CD8-positive, alpha-beta memory T cell (primary cell): ENCODE results near the gene RBPJ. TPM values are rescaled to one million over a fixed set of nuclear protein-coding genes. Genes with fewer than 3 reads are reported as not detected.

Experiments
- CTCF ChIA-PET: fragments of 350-600 bp; sonication (Branson Sonifier 250); formaldehyde crosslinking; loops from one replicate; lab custom pipeline; 2021; ENCODE audit warnings: antibody characterized with exemption; lab: Charles Lee
- POLR2A ChIA-PET: fragments of 350-600 bp; sonication (Branson Sonifier 250); formaldehyde crosslinking; loops from one replicate; lab custom pipeline; 2021; ENCODE audit warnings: antibody characterized with exemption; lab: Charles Lee
- DNase-seq, 5 donors: peaks; one replicate each; pipeline versions ENCODE4 v3.0.0 to v3.0.0-alpha.2; 2020 to 2022; ENCODE audit warnings: mixed read lengths in 1 of 5
- H3K27ac ChIP-seq: one replicate; pipeline ENCODE4 v1.7.0; 2013; ENCODE audit warnings: low read depth, mild to moderate bottlenecking, low read length, moderate library complexity
- H3K27me3 ChIP-seq: 2 replicates; pipeline ENCODE4 v1.7.0; 2013; ENCODE audit warnings: low read length, mild to moderate bottlenecking; ENCODE audit not compliant: insufficient read depth, poor library complexity, severe bottlenecking
- H3K36me3 ChIP-seq: 2 replicates; pipeline ENCODE4 v1.7.0; 2013; ENCODE audit warnings: mild to moderate bottlenecking, low read length, moderate library complexity; ENCODE audit not compliant: insufficient read depth
- H3K4me1 ChIP-seq: 2 replicates; pipeline ENCODE4 v1.7.0; 2013; ENCODE audit warnings: mild to moderate bottlenecking, low read length, moderate library complexity; ENCODE audit not compliant: insufficient read depth
- H3K4me3 ChIP-seq: 2 replicates; pipeline ENCODE4 v1.7.0; 2013; ENCODE audit warnings: mild to moderate bottlenecking, low read length
- H3K9me3 ChIP-seq: 2 replicates; pipeline ENCODE4 v1.7.0; 2013; ENCODE audit warnings: mild to moderate bottlenecking, low read length
- H3K27ac Mint-ChIP-seq, 8 donors: one replicate each; pipeline ENCODE4 v1.8.0; 2020 to 2021; ENCODE audit warnings: mixed read lengths in 8 of 8, mild to moderate bottlenecking in 6 of 8, inconsistent platforms in 3 of 8, moderate library complexity in 3 of 8
- H3K27me3 Mint-ChIP-seq, 2 donors: one replicate each; pipeline ENCODE4 v1.8.0; 2020 to 2021; ENCODE audit warnings: mixed read lengths in 2 of 2, mild to moderate bottlenecking in 1 of 2, moderate library complexity in 1 of 2
- H3K36me3 Mint-ChIP-seq, 3 donors: one replicate each; pipeline ENCODE4 v1.8.0; 2020 to 2021; ENCODE audit warnings: mixed read lengths in 3 of 3, inconsistent platforms in 1 of 3, mild to moderate bottlenecking in 1 of 3
- H3K4me1 Mint-ChIP-seq, 3 donors: one replicate each; pipeline ENCODE4 v1.8.0; 2020 to 2021; ENCODE audit warnings: mixed read lengths in 3 of 3, inconsistent platforms in 1 of 3, mild to moderate bottlenecking in 1 of 3
- H3K4me3 Mint-ChIP-seq, 7 donors: one replicate each; pipeline ENCODE4 v1.8.0; 2020 to 2021; ENCODE audit warnings: mixed read lengths in 7 of 7, mild to moderate bottlenecking in 6 of 7, moderate library complexity in 4 of 7, inconsistent platforms in 2 of 7
- H3K9me3 Mint-ChIP-seq, 5 donors: one replicate each; pipeline ENCODE4 v1.8.0; 2020 to 2022; ENCODE audit warnings: mixed read lengths in 5 of 5, mild to moderate bottlenecking in 3 of 5, moderate library complexity in 2 of 5, inconsistent platforms in 1 of 5
- polyA plus RNA-seq: library from polyadenylated mRNA; unstranded; fragments of 300-500 nt; fragmentation: Illumina TruSeq; gene quantifications from one replicate; pipeline ENCODE4 v1.2.3, GENCODE V29; 2021
- total RNA-seq, 2 experiments: library from RNA; stranded (reverse); gene quantifications; one replicate each; pipeline ENCODE4 v1.2.3, GENCODE V29; 2021

The RBPJ gene
- total and polyA plus RNA-seq, 3 experiments from 2014 or later, result 94.0 to 201 (median 199) TPM

DNA sequence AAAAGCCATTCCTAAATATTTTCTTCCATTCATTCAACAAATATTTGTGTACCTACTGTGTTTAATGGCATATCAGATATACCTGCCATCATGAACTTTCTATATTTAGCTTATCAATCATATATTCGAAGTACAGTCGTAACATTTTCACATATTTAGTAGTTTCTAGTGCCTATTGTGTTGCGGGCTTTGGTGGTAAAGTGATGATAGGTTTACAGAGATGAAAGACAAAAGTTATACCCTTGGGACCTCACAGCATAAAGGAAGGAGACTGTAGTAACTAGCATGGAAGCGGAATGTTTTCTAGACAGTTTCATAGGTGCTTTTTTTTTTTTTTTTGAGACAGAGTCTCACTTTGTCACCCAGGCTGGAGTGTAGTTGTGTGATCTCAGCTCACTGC lies 39.5 kb downstream of the RBPJ start:
- Histone ChIP-seq H3K4me1 (peaks cover 30% of the 10 kb centered on the region), H3K27me3 (no peaks in the 10 kb centered on the region), H3K27ac (no peak overlapping the region), H3K36me3 (no peaks in the 10 kb centered on the region), H3K4me3 (no peak overlapping the region), H3K9me3 (no peaks in the 10 kb centered on the region)
- Mint-ChIP-seq H3K27ac (peak overlapping the region in 1 of 8 donors; percentile 43), H3K36me3 (peaks cover 0 to 2% (median 2%) of the 10 kb centered on the region in 3 donors), H3K4me1 (peaks cover 29 to 36% (median 36%) of the 10 kb centered on the region in 3 donors), H3K27me3 (no peaks in the 10 kb centered on the region), H3K4me3 (no peak overlapping the region), H3K9me3 (no peaks in the 10 kb centered on the region)
- no peak for DNase-seq
- ChIA-PET POLR2A (no interaction called here), CTCF (no interaction called here)

DNA sequence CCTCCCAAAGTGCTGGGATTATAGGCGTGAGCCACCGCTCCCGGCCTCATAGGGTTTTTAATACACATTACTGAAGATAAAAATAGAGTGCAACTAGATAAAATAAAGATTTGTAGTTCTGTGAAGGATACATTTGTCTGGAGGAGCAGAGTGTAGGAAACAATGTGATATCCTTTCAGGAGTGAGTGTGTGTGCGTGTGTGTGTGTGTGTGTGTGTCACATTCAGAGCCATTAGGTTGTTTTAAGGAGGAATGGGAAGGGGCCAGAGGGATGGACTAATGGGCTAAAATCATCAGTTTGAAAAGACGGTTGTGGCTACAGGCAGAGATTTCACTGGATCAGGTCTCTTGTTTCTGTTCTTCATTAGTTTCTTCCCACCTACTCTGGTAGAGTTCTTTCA lies 40.0 kb downstream of the RBPJ start:
- Mint-ChIP-seq H3K27ac (peak overlapping the region in 3 of 8 donors; percentile 35 to 83 (median 38)), H3K9me3 (no peaks in the 10 kb centered on the region), H3K27me3 (no peaks in the 10 kb centered on the region), H3K36me3 (peaks cover 0 to 2% (median 2%) of the 10 kb centered on the region in 3 donors), H3K4me1 (peaks cover 31 to 39% (median 38%) of the 10 kb centered on the region in 3 donors), H3K4me3 (peak overlapping the region in 3 of 7 donors; percentile 15 to 53 (median 36))
- Histone ChIP-seq H3K4me1 (peaks cover 24% of the 10 kb centered on the region), H3K27ac (no peak overlapping the region), H3K4me3 (no peak overlapping the region), H3K9me3 (no peaks in the 10 kb centered on the region), H3K36me3 (no peaks in the 10 kb centered on the region), H3K27me3 (no peaks in the 10 kb centered on the region)
- DNase-seq, result no peak
- POLR2A ChIA-PET, result no interaction called here
- CTCF ChIA-PET, result no interaction called here

DNA sequence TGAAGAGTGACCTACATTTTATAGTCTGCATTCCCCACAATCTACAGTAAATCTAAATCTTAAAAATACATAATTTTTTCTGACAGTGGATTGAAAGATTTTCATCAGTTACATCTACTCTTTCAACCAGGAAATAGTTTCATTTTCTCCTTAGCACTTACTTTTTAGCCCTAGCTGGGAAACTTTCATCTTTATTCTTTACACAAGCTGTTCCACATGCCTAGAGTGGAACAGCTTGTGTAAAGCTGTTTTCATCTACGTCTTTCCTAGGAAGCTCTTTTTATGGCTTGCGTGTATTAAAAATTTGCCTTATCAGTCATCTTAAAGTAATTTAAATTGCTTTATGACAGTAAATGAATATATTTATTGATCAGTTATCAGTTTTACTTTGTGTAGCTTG lies 40.5 kb downstream of the RBPJ start:
- Mint-ChIP-seq H3K27me3 (no peaks in the 10 kb centered on the region), H3K4me1 (peaks cover 31 to 41% (median 41%) of the 10 kb centered on the region in 3 donors), H3K36me3 (peaks cover 0 to 5% (median 2%) of the 10 kb centered on the region in 3 donors), H3K9me3 (no peaks in the 10 kb centered on the region), H3K27ac (peak overlapping the region in 2 of 8 donors; percentile 17 to 38), H3K4me3 (peak overlapping the region in 3 of 7 donors; percentile 15 to 53 (median 36))
- ChIA-PET CTCF (no interaction called here), POLR2A (no interaction called here)
- Histone ChIP-seq H3K4me1 (peaks cover 20% of the 10 kb centered on the region), H3K4me3 (no peak overlapping the region), H3K27ac (no peak overlapping the region), H3K27me3 (no peaks in the 10 kb centered on the region), H3K36me3 (no peaks in the 10 kb centered on the region), H3K9me3 (no peaks in the 10 kb centered on the region)
- DNase-seq, result no peak

DNA sequence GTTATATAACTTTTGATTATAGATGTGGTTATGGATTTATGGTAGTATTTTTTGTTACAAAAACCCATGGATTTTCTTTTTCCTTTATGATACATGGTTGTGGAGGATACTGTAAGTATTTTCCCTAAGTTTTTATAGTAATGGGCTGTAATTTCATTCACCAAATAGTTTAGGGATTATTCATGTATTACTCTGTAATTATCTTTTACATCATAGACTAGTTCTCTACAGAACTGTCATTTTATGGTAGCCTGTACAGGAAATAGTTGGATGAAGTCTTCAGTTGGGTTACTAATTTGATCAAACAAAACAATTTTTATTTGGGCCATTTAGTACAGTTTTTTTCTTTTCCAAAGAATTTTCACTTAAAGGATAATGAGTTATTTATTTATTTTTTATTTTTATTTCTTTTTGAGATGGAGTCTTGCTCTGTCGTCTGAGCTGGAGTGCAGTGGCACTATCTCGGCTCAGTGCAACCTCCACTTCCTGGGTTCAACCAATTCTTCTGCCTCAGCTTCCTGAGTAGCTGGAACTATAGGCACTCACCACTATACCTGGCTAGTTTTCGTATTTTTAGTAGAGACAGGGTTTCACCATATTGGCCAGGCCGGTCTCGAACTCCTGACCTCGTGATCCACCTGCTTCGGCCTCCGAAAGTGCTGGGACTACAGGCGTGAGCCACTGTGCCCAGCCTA lies 42.1 kb downstream of the RBPJ start:
- no peaks in the 10 kb centered on the region for H3K9me3 Mint-ChIP-seq
- peaks cover 12% of the 10 kb centered on the region for H3K4me1 ChIP-seq
- no peak overlapping the region for H3K4me3 ChIP-seq
- no peaks in the 10 kb centered on the region for H3K27me3 ChIP-seq
- peaks cover 0 to 10% (median 2%) of the 10 kb centered on the region in 3 donors for H3K36me3 Mint-ChIP-seq
- no peak overlapping the region for H3K4me3 Mint-ChIP-seq
- CTCF ChIA-PET, result no interaction called here
- peaks cover 31 to 44% (median 41%) of the 10 kb centered on the region in 3 donors for H3K4me1 Mint-ChIP-seq
- no peak for DNase-seq
- no peaks in the 10 kb centered on the region for H3K27me3 Mint-ChIP-seq
- POLR2A ChIA-PET, result no interaction called here
- H3K9me3 ChIP-seq, result no peaks in the 10 kb centered on the region
- no peak overlapping the region for H3K27ac Mint-ChIP-seq
- no peak overlapping the region for H3K27ac ChIP-seq
- H3K36me3 ChIP-seq, result no peaks in the 10 kb centered on the region

DNA sequence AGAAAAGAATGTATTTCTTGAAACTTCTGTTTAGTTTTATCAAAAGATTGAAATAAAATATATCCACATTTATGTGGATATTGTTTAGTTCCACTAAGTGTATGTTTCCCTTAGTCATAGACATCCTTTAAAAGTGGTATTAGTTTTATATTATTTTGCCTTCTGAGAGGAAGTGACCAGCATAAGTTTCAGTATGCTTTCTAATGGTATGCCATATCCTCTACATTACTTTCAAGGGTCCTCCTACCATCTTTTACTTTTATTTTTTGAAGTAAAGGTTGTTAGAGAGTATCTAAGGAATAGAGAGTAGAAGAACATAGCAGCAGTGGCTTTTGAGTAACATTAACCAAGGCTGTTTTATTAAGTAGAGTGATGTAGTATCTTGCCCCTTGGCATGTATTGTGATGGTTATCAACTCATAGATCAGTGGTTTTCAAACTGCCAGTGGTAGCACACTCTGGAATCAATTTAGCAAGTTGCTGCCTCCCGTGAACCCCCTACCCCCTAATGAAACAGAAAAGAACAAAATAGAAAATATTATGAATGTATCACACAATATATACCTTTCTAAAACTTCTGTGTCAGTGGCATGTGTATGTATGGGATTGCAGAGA lies 44.8 kb downstream of the RBPJ start:
- ChIA-PET POLR2A (no interaction called here), CTCF (no interaction called here)
- no peak overlapping the region for H3K4me3 Mint-ChIP-seq
- Histone ChIP-seq H3K27me3 (no peaks in the 10 kb centered on the region), H3K4me1 (peaks cover 11% of the 10 kb centered on the region), H3K9me3 (no peaks in the 10 kb centered on the region), H3K36me3 (no peaks in the 10 kb centered on the region), H3K27ac (no peak overlapping the region), H3K4me3 (no peak overlapping the region)
- peaks cover 0 to 18% (median 15%) of the 10 kb centered on the region in 3 donors for H3K36me3 Mint-ChIP-seq
- no peak overlapping the region for H3K27ac Mint-ChIP-seq
- H3K9me3 Mint-ChIP-seq, result no peaks in the 10 kb centered on the region
- H3K4me1 Mint-ChIP-seq, result peaks cover 31 to 42% (median 39%) of the 10 kb centered on the region in 3 donors
- no peak for DNase-seq
- no peaks in the 10 kb centered on the region for H3K27me3 Mint-ChIP-seq

DNA sequence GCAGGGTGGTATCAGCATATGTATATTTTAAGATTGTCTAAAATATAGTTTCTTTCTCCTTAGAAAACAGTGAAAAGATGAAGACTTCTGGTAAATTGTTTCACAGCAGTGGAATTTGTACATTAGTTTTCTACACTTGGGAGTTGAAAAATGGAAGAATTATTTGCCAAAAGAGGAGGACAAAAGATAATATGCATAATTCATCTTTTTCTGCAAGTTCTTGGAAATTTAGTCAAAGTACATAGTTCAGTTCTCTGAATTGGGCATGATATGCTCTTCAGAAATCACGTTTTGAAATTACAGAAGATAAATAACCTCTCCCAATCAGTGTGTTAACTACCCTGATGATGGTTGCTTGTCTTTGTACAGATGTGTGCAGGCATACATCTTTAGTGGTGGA lies 47.0 kb downstream of the RBPJ start:
- Histone ChIP-seq H3K4me1 (peaks cover 6% of the 10 kb centered on the region), H3K27me3 (no peaks in the 10 kb centered on the region), H3K4me3 (no peak overlapping the region), H3K36me3 (no peaks in the 10 kb centered on the region), H3K27ac (no peak overlapping the region), H3K9me3 (no peaks in the 10 kb centered on the region)
- H3K27me3 Mint-ChIP-seq, result no peaks in the 10 kb centered on the region
- no peak overlapping the region for H3K27ac Mint-ChIP-seq
- H3K36me3 Mint-ChIP-seq, result peaks cover 0 to 18% (median 15%) of the 10 kb centered on the region in 3 donors
- no peaks in the 10 kb centered on the region for H3K9me3 Mint-ChIP-seq
- no peak for DNase-seq
- H3K4me1 Mint-ChIP-seq, result peaks cover 20 to 31% (median 28%) of the 10 kb centered on the region in 3 donors
- POLR2A ChIA-PET, result no interaction called here
- no peak overlapping the region for H3K4me3 Mint-ChIP-seq
- CTCF ChIA-PET, result no interaction called here

DNA sequence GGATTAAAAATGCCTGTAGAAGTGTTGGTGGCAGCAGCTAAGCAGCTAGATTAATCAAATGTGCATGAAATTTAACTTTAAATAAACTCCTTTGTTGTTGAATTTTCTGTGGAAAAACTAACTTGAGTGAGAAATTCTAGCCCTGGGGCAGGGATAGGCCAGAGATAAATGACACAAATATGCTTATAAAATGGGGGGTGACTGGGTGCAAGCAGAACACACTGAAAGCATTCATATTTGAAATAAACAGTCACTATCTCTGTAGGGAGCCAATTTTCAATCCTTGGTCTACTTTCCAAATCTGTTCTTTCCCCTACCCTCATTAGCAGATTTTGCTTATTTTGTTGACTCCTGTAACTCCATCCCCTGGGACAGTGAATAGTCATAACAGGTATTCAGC lies 47.9 kb downstream of the RBPJ start:
- H3K36me3 ChIP-seq, result no peaks in the 10 kb centered on the region
- Mint-ChIP-seq H3K4me1 (peaks cover 25 to 39% (median 32%) of the 10 kb centered on the region in 3 donors), H3K27ac (peak overlapping the region in 1 of 8 donors; percentile 41), H3K27me3 (no peaks in the 10 kb centered on the region), H3K9me3 (no peaks in the 10 kb centered on the region), H3K4me3 (no peak overlapping the region), H3K36me3 (peaks cover 0 to 18% (median 15%) of the 10 kb centered on the region in 3 donors)
- CTCF ChIA-PET, result no interaction called here
- no peaks in the 10 kb centered on the region for H3K9me3 ChIP-seq
- no peak overlapping the region for H3K27ac ChIP-seq
- no peak for DNase-seq
- no peak overlapping the region for H3K4me3 ChIP-seq
- peaks cover 15% of the 10 kb centered on the region for H3K4me1 ChIP-seq
- POLR2A ChIA-PET, result interaction anchor here (0.6 kb wide), 1 partner anchor 32 kb away, joined by 3 read pairs; no protein-coding TSS in a partner anchor
- H3K27me3 ChIP-seq, result no peaks in the 10 kb centered on the region

DNA sequence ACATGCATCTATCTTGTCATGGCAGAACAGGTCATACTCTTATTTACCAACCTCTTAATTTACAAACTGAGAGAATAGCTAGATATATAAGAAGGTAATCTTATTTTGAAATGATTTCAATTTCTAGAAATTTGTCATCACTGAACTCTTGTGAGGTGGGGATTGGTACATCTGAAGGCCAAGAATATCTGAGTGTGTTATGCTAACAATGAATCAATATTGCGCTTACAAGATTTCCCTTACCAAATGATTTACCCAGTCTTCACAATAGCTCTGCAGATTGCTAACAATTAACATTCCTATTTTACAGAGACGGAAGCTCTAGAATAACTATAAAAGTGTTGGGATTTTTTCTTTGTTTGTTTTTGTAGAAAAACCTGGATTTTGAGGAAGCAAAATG lies 48.3 kb downstream of the RBPJ start:
- Mint-ChIP-seq H3K27ac (no peak overlapping the region), H3K4me3 (no peak overlapping the region), H3K9me3 (no peaks in the 10 kb centered on the region), H3K27me3 (no peaks in the 10 kb centered on the region), H3K4me1 (peaks cover 25 to 39% (median 32%) of the 10 kb centered on the region in 3 donors), H3K36me3 (peaks cover 0 to 18% (median 15%) of the 10 kb centered on the region in 3 donors)
- Histone ChIP-seq H3K4me1 (peaks cover 16% of the 10 kb centered on the region), H3K27ac (no peak overlapping the region), H3K36me3 (no peaks in the 10 kb centered on the region), H3K4me3 (no peak overlapping the region), H3K9me3 (no peaks in the 10 kb centered on the region), H3K27me3 (no peaks in the 10 kb centered on the region)
- CTCF ChIA-PET, result no interaction called here
- POLR2A ChIA-PET, result interaction anchor here (0.6 kb wide), 1 partner anchor 32 kb away, joined by 3 read pairs; no protein-coding TSS in a partner anchor
- no peak for DNase-seq
